GM19397 (cell line): Measurements from ENCODE around the gene MAL.
"Not testable (repeated sequence)": the region's sequence is repeated elsewhere in the genome, so short reads cannot be mapped to it uniquely, and the experiment has no call there.

Experiments used
- ATAC-seq: cut with Tn5 transposase; IDR thresholded peaks from one replicate; pipeline ENCODE4 v1.9.1; 2021; ENCODE audit warnings: mild to moderate bottlenecking, moderate library complexity; ENCODE audit not compliant: unreplicated experiment

Gene MAL

GRCh38 chr2:95086017-95086416, 60.5 kb downstream of the MAL start:
- no peak for ATAC-seq

- ATAC-seq, result no peak
These were observed 61.9 kb downstream of the MAL start for GRCh38 chr2:95087379-95087778.

- no peak for ATAC-seq
These were observed 66.5 kb downstream of the MAL start for GRCh38 chr2:95091885-95092555.

- not testable (repeated sequence) for ATAC-seq
These were observed 72.8 kb downstream of the MAL start for GRCh38 chr2:95098273-95098672.

GRCh38 chr2:95099910-95100309, 74.4 kb downstream of the MAL start:
- ATAC-seq, result no peak
